Measurements from ENCODE around the gene EPS8.

EPS8 gene

GRCh38 chr12:15717940-15718567 lies 71.1 kb downstream of the EPS8 start:
- no peak for DNase-seq (ENCODE audit: low read depth)

DNA sequence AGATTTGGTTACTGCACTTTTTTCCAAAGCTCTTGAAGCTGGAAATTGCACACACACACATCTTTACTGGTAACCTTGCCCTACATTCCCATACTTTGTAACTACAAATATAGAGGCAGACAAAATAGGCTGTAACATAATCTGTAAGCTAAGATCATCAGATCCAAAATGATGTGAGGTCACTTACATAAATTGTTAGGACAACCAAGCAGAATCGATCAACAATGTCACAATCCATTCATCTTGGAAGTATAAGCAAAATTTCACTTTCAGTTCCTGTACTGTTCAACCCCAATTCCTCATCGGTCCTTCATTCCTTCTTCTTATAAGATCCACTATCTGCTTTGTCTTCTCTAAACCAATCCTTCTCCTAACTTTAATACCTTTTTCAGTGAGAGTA lies 72.6 kb downstream of the EPS8 start:
- no peak for DNase-seq (ENCODE audit: low read depth)

- DNase-seq (ENCODE audit: low read depth): no peak
Measured at GRCh38 chr12:15714256-15714655, 74.9 kb downstream of the EPS8 start.

DNA sequence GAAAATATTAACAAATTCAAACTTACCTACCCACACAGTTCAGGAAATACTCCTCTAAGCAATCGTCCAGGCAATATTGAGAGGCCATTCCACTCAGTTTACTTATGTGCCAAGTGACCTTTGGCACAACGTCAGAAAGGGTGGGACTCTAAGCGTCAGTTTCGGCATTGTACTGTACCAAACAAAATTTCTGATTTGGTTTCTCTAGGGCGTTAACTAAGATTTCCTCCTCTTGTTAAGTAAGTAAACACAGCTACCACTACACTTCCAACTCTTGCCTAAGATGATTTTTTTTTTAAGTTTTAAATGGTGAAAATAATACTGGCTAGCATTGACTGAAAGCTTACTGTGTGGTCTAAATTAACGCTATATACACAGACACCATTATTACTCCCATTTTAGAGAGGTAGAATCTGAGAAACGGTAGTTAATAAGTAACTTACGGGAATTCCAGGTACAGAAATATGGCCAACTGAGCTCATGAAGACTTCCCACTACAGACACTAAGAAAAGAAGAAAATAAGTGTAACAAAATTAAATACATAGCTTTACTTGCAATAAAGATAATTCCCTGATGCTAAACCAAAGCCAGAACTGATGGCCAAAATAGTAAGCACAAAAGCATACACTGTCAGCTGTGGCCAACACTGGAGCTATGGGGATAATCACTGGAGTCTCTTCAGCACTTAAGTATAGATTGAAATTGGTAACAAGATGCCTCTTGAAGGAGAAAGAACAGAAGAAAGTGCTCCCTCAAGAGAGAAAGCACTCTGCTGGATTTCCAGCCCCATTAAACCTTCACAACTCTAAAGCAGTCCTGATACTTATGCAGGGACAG lies 76.1 kb downstream of the EPS8 start:
- DNase-seq (ENCODE audit: low read depth): no peak

GRCh38 chr12:15712160-15712559 lies 77.0 kb downstream of the EPS8 start:
- no peak for DNase-seq (ENCODE audit: low read depth)

DNA sequence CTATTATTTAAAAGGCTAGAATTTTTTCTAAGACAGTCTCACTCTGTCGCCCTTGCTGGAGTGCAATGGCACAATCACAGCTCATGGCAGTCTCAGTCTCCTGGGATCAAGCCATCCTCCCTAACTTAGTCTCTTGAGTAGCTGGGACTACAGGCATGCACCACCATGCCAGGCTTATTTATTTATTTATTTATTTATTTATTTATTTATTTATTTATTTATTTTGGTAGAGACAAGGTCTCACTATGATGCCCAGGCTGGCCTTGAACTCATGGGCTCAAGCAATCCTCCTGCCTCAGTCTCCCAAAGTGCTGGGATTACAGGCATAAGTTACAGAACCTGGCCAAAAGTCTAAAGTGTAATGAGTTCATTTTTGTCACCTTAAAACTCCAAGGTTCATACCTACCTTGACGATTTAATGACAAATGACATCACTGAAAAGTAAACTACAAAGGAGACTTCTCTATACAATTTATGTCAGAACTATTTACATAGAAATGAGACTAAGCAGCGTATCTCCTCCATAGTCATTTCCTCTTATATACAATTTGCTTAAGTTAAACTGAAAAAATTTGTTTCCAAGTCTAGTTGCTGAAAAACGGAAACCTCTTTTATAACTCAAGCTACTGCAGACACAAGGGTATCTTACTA lies 78.2 kb downstream of the EPS8 start:
- no peak for DNase-seq (ENCODE audit: low read depth)

GRCh38 chr12:15709551-15709950 lies 79.6 kb downstream of the EPS8 start:
- no peak for DNase-seq (ENCODE audit: low read depth)

- no peak for DNase-seq (ENCODE audit: low read depth)
Measured at GRCh38 chr12:15708396-15709076, 80.7 kb downstream of the EPS8 start.

GRCh38 chr12:15707516-15708199 lies 81.5 kb downstream of the EPS8 start:
- DNase-seq (ENCODE audit: low read depth): no peak

- DNase-seq (ENCODE audit: low read depth): no peak
Measured at GRCh38 chr12:15706010-15706676, 83.0 kb downstream of the EPS8 start.

GRCh38 chr12:15705606-15706005 lies 83.6 kb downstream of the EPS8 start:
- no peak for DNase-seq (ENCODE audit: low read depth)

- no peak for DNase-seq (ENCODE audit: low read depth)
Measured at GRCh38 chr12:15702276-15702675, 86.9 kb downstream of the EPS8 start.

DNA sequence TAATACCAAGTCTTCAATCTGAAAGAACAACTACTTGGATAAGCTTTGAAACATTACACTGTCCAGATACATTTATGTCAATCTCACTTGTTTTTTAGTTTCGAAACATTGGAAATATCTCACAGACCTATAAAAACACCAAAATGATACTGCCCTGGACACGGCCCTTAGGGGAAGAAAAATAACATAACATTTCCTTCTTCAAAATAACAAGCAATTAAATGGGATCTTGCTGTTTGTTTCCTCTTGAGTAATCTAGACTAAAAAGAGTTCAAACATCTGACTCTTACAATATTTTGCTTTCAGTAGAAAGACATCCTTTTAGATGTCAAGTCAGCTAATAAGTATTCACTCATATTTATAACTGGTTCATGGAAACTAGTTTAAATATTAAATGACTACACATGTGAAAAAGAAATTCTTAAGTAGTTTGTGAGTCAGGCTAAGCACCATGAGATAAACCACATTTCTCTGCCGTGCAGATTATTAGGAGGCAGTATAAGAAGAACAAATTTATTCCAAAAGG lies 87.5 kb downstream of the EPS8 start:
- no peak for DNase-seq (ENCODE audit: low read depth)

DNA sequence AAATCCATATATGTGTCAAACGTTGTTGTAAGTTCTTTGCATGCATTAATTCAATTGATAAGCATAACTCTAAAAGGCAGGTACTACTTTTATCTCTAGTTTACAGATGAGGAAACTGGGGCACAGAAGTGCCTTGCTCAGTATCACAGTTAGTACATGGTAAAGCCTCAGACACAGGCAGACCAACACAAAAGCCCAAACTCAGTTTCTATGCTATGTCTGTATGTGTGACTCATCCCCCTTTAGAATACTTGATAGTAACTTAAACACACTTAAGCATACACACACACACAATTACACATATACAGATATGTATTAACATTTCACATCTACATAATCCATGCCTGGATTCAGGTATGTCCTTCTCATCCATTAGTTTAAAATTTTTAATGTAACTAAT lies 88.0 kb downstream of the EPS8 start:
- DNase-seq (ENCODE audit: low read depth): no peak

- DNase-seq (ENCODE audit: low read depth): no peak
Measured at GRCh38 chr12:15700595-15700994, 88.6 kb downstream of the EPS8 start.

DNA sequence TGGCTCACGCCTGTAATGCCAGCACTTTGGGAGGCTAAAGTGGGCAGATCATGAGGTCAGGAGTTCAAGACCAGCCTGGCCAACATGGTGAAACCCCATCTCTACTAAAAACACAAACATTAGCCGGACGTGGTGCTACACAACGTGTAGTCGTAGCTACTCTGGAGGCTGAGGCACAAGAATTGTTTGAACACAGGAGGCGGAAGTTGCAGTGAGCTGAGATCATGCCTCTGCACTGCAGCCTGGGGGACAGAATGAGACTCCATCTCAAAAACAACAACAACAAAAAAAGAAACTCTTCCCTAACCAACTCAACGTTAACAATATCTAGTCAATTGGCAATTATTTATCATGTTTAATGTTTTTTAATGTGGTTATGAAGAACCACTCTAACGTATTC lies 89.3 kb downstream of the EPS8 start:
- no peak for DNase-seq (ENCODE audit: low read depth)

GRCh38 chr12:15698377-15698871 lies 90.8 kb downstream of the EPS8 start:
- no peak for DNase-seq (ENCODE audit: low read depth)

DNA sequence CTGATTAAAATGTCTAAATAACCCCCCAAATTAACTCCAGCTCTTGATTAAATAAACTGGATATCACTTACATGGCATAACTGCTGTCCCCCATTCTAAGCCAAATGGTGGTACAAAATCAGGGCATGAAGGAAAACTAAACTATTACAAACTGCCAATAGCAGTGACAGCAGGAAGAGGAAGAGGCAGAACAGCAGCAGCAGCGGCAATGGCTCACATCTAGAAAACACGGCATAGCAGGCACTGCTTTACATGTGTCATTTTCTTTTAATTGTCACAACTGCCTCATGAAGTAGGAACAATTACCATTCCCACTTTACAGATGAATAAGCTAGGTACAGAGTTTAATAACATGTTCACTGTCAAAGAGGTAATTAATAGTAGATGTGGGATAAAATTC lies 92.0 kb downstream of the EPS8 start:
- DNase-seq (ENCODE audit: low read depth): no peak

GRCh38 chr12:15693228-15693911 lies 95.8 kb downstream of the EPS8 start:
- DNase-seq (ENCODE audit: low read depth): no peak

GRCh38 chr12:15691388-15691787 lies 97.8 kb downstream of the EPS8 start:
- no peak for DNase-seq (ENCODE audit: low read depth)

All from activated T-helper 9 cell treated with anti-CD3 and anti-CD28 coated beads, Interleukin-2, amount 50 U/mL, for 16 hours (primary cell).